Activated CD4-positive, alpha-beta T cell treated with anti-CD3 and anti-CD28 coated beads, Interleukin-2, amount 50 U/mL, for 48 hours (primary cell): Measurements from ENCODE around the gene DYRK2.

Source experiments
- DNase-seq, 2 experiments: peaks; one replicate each; pipeline ENCODE4 v3.0.0-alpha.2; 2020

DYRK2 gene

GRCh38 chr12:67705394-67706370, 57.1 kb downstream of the DYRK2 start:
- no peak for DNase-seq

- DNase-seq = no peak
Measured at GRCh38 chr12:67709367-67709954, 60.9 kb downstream of the DYRK2 start.

GRCh38 chr12:67710582-67710981, 62.0 kb downstream of the DYRK2 start:
- DNase-seq = no peak

- DNase-seq = no peak
Measured at GRCh38 chr12:67712011-67712410, 63.5 kb downstream of the DYRK2 start.

- DNase-seq = no peak
Measured at GRCh38 chr12:67714648-67715047, 66.1 kb downstream of the DYRK2 start.
